GM12878 (cell line): ENCODE data around the gene FAM120A.

Source experiments
- EP300 ChIP-seq, 2 experiments: fragments of 150-350 bp in 1 of 2; IDR thresholded peaks; 2 replicates each; pipeline ENCODE4 v1.6.1; 2011 to 2012; ENCODE audit warnings: low read depth in 2 of 2, low read length in 2 of 2, borderline replicate concordance in 1 of 2, improper control_type of control experiment in 1 of 2, inconsistent platforms in 1 of 2; ENCODE audit not compliant: control insufficient read depth in 1 of 2
- ETV6 ChIP-seq, 2 experiments: fragments of 450-650 bp in 1 of 2; IDR thresholded peaks in 1 of 2; conservative IDR thresholded peaks in 1 of 2; 2 replicates each; pipeline ENCODE4 v1.6.1; 2014; ENCODE audit warnings: antibody characterized with exemption in 1 of 2, borderline replicate concordance in 1 of 2, low read depth in 1 of 2, mild to moderate bottlenecking in 1 of 2, moderate library complexity in 1 of 2
- NRF1 ChIP-seq: conservative IDR thresholded peaks from 2 replicates; pipeline ENCODE4 v1.6.1; 2011; ENCODE audit warnings: mild to moderate bottlenecking, low read depth, low read length, improper control_type of control experiment
- POLR2A ChIP-seq: IDR thresholded peaks from 2 replicates; pipeline ENCODE4 v1.6.1; 2011; ENCODE audit warnings: low read depth, mild to moderate bottlenecking, low read length
- POLR2AphosphoS5 ChIP-seq: IDR thresholded peaks from 2 replicates; pipeline ENCODE4 v1.6.1; 2011; ENCODE audit warnings: mild to moderate bottlenecking, low read length, inconsistent platforms
- RAD51 ChIP-seq: fragments of 450-650 bp; IDR thresholded peaks from 2 replicates; pipeline ENCODE4 v1.6.1; 2016; ENCODE audit warnings: moderate library complexity, mild to moderate bottlenecking, inconsistent platforms
- SMC3 ChIP-seq: IDR thresholded peaks from 2 replicates; pipeline ENCODE4 v1.6.1; 2011; ENCODE audit warnings: low read length, improper control_type of control experiment, borderline replicate concordance
- TF ChIP-seq, protein P1 (sequence below): fragments of 450-650 bp; IDR thresholded peaks from 2 replicates; pipeline ENCODE4 v1.6.1; 2017; ENCODE audit warnings: low read depth, mild to moderate bottlenecking, moderate library complexity
- TF ChIP-seq, protein P2 (sequence below): IDR thresholded peaks from 2 replicates; pipeline ENCODE4 v1.6.1; 2011; ENCODE audit warnings: borderline replicate concordance, low read depth, mild to moderate bottlenecking, moderate library complexity, low read length; ENCODE audit not compliant: insufficient read depth, poor library complexity, severe bottlenecking

DNA sequence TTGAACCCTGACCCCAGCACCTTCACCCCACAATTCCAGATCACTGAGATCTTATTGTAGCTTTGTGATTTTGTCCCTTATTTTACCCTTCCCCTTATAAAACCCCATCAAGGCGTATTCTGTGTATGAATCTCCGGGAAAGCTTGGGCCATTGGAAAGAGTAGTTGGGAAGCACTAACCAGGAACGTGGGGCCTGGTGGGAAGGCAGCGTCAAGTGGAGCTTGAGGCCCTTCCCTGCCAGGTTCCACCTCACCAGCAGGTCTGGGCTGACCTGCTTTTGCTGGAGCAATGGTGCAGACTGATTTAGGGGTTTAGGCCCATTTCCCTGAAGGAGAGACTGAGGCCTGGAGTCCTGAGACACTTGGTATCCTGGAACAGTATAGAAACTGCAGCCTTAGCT is 134.2 kb downstream of the FAM120A start:
- TF ChIP-seq, protein P1, sequence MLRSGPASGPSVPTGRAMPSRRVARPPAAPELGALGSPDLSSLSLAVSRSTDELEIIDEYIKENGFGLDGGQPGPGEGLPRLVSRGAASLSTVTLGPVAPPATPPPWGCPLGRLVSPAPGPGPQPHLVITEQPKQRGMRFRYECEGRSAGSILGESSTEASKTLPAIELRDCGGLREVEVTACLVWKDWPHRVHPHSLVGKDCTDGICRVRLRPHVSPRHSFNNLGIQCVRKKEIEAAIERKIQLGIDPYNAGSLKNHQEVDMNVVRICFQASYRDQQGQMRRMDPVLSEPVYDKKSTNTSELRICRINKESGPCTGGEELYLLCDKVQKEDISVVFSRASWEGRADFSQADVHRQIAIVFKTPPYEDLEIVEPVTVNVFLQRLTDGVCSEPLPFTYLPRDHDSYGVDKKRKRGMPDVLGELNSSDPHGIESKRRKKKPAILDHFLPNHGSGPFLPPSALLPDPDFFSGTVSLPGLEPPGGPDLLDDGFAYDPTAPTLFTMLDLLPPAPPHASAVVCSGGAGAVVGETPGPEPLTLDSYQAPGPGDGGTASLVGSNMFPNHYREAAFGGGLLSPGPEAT: no peak
- TF ChIP-seq ETV6 (conservative IDR thresholded peaks at IDR 0.05 in 1 of 2, IDR thresholded peaks at IDR 0.05 in 1 of 2; ENCODE audit: borderline replicate concordance in 1 of 2, low read depth in 1 of 2) (no peak), EP300 (IDR thresholded peaks at IDR 0.05; ENCODE audit: borderline replicate concordance in 1 of 2, control insufficient read depth in 1 of 2, low read depth in 2 of 2, low read length in 2 of 2) (no peak), POLR2AphosphoS5 (no peak), SMC3 (no peak), RAD51 (no peak), NRF1 (no peak), POLR2A (no peak)
- TF ChIP-seq, protein P2, sequence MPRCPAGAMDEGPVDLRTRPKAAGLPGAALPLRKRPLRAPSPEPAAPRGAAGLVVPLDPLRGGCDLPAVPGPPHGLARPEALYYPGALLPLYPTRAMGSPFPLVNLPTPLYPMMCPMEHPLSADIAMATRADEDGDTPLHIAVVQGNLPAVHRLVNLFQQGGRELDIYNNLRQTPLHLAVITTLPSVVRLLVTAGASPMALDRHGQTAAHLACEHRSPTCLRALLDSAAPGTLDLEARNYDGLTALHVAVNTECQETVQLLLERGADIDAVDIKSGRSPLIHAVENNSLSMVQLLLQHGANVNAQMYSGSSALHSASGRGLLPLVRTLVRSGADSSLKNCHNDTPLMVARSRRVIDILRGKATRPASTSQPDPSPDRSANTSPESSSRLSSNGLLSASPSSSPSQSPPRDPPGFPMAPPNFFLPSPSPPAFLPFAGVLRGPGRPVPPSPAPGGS: no peak
